IMR-90 (cell line): ENCODE results near the gene ITPR3. TPM values are rescaled to one million over a fixed set of nuclear protein-coding genes. Genes with fewer than 3 reads are reported as not detected.

Source experiments
- ATAC-seq: fragments of 200-7000 bp; cut with Tn5 transposase; 2 replicates; pipeline ENCODE4 v1.9.1; 2020; ENCODE audit warnings: low read depth, mild to moderate bottlenecking, moderate library complexity
- BruUV-seq: library from RNA; stranded (reverse); fragments of 400-500 nt; replicated peaks from 2 replicates; lab custom pipeline; 2021; lab: Mats Ljungman, UMichigan
- CTCF ChIA-PET: fragments of 300-600 bp; formaldehyde crosslinking; extraction: SDS; loops from one replicate; lab custom pipeline; 2021; ENCODE audit warnings: antibody characterized with exemption; lab: Yijun Ruan, JAX
- POLR2A ChIA-PET: fragments of 300-600 bp; sonication (Branson Sonifier 250); formaldehyde crosslinking; loops from one replicate; lab custom pipeline; 2022; ENCODE audit warnings: antibody characterized with exemption; ENCODE audit not compliant: unreplicated experiment; lab: Charles Lee
- DNase-seq: peaks from one replicate; pipeline ENCODE4 v3.0.0; 2013
- H2AFZ ChIP-seq: replicated peaks from 2 replicates; pipeline ENCODE3; 2013; ENCODE audit warnings: low read length, mild to moderate bottlenecking; ENCODE audit not compliant: poor library complexity
- H2AK5ac ChIP-seq: 2 replicates; pipeline ENCODE4 v1.6.1; 2013; ENCODE audit warnings: low read depth, low read length, inconsistent platforms
- H2AK9ac ChIP-seq: replicated peaks from 2 replicates; pipeline ENCODE3; 2013; ENCODE audit warnings: mild to moderate bottlenecking, low read depth, low read length, moderate library complexity; ENCODE audit not compliant: poor library complexity
- H2BK120ac ChIP-seq: 2 replicates; pipeline ENCODE4 v1.6.1; 2013; ENCODE audit warnings: low read depth, low read length, inconsistent platforms
- H2BK15ac ChIP-seq: 3 replicates; pipeline ENCODE4 v1.6.1; 2013; ENCODE audit warnings: low read depth, low read length, inconsistent platforms
- H2BK20ac ChIP-seq: 2 replicates; pipeline ENCODE4 v1.6.1; 2013; ENCODE audit warnings: low read depth, mild to moderate bottlenecking, inconsistent platforms, low read length, moderate library complexity
- H2BK5ac ChIP-seq: 2 replicates; pipeline ENCODE4 v1.6.1; 2013; ENCODE audit warnings: mild to moderate bottlenecking, low read depth, low read length, inconsistent platforms; ENCODE audit not compliant: poor library complexity, severe bottlenecking
- H3K14ac ChIP-seq: replicated peaks from 2 replicates; pipeline ENCODE4 v1.6.1; 2013; ENCODE audit warnings: low read depth, low read length, inconsistent platforms
- H3K18ac ChIP-seq: 2 replicates; pipeline ENCODE4 v1.6.1; 2013; ENCODE audit warnings: low read depth, low read length, control low read depth
- H3K23ac ChIP-seq: 2 replicates; pipeline ENCODE4 v1.6.1; 2013; ENCODE audit warnings: low read depth, low read length, inconsistent platforms
- H3K27ac ChIP-seq: 2 replicates; pipeline ENCODE4 v1.5.1; 2013; ENCODE audit warnings: mild to moderate bottlenecking, control low read depth, low read length; ENCODE audit not compliant: insufficient read depth
- H3K27me3 ChIP-seq: 2 replicates; pipeline ENCODE4 v1.6.1; 2013; ENCODE audit warnings: low read length; ENCODE audit not compliant: control insufficient read depth, insufficient read depth
- H3K36me3 ChIP-seq: 2 replicates; pipeline ENCODE4 v1.6.1; 2013; ENCODE audit warnings: low read length, mixed read lengths; ENCODE audit not compliant: control insufficient read depth, insufficient read depth
- H3K4ac ChIP-seq: 2 replicates; pipeline ENCODE4 v1.6.1; 2013; ENCODE audit warnings: low read depth, low read length, inconsistent platforms
- H3K4me1 ChIP-seq: 2 replicates; pipeline ENCODE4 v1.6.1; 2013; ENCODE audit warnings: low read length, mixed read lengths; ENCODE audit not compliant: control insufficient read depth, insufficient read depth
- H3K4me2 ChIP-seq: 2 replicates; pipeline ENCODE4 v1.6.1; 2013; ENCODE audit warnings: low read depth, mild to moderate bottlenecking, control low read depth, low read length, moderate library complexity
- H3K4me3 ChIP-seq: 2 replicates; pipeline ENCODE4 v1.5.1; 2013; ENCODE audit warnings: low read depth, mild to moderate bottlenecking, control low read depth, low read length, moderate library complexity; ENCODE audit not compliant: insufficient read depth
- H3K56ac ChIP-seq: 2 replicates; pipeline ENCODE4 v1.6.1; 2013; ENCODE audit warnings: low read length, inconsistent platforms; ENCODE audit not compliant: insufficient read depth; ENCODE audit errors: extremely low read depth
- H3K79me1 ChIP-seq, 2 experiments: 2 replicates each; pipeline ENCODE4 v1.6.1; 2013; ENCODE audit warnings: low read length in 2 of 2, inconsistent platforms in 1 of 2, low read depth in 1 of 2
- H3K9ac ChIP-seq: 2 replicates; pipeline ENCODE4 v1.6.1; 2013; ENCODE audit warnings: low read depth, low read length, control low read depth
- H3K9me1 ChIP-seq: 2 replicates; pipeline ENCODE4 v1.6.1; 2013; ENCODE audit warnings: low read length, inconsistent platforms; ENCODE audit not compliant: insufficient read depth
- H3K9me3 ChIP-seq: 2 replicates; pipeline ENCODE4 v1.6.1; 2013; ENCODE audit warnings: low read length; ENCODE audit not compliant: control insufficient read depth, insufficient read depth
- H4K20me1 ChIP-seq: 2 replicates; pipeline ENCODE4 v1.6.1; 2013; ENCODE audit warnings: low read length, inconsistent platforms; ENCODE audit not compliant: insufficient read depth
- H4K5ac ChIP-seq: 2 replicates; pipeline ENCODE4 v1.6.1; 2013; ENCODE audit warnings: mild to moderate bottlenecking, low read depth, low read length, control low read depth
- H4K8ac ChIP-seq, 2 experiments: 2 replicates each; pipeline ENCODE4 v1.6.1; 2013; ENCODE audit warnings: low read depth in 2 of 2, low read length in 2 of 2, control low read depth in 1 of 2, inconsistent platforms in 1 of 2
- H4K91ac ChIP-seq: 2 replicates; pipeline ENCODE4 v1.6.1; 2013; ENCODE audit warnings: low read depth, low read length, inconsistent platforms; ENCODE audit not compliant: insufficient read depth
- BHLHE40 ChIP-seq: fragments of 150-350 bp; IDR thresholded peaks from 2 replicates; pipeline ENCODE4 v1.6.1; 2016; ENCODE audit warnings: mild to moderate bottlenecking, low read depth, low read length
- CEBPB ChIP-seq: IDR thresholded peaks from 2 replicates; pipeline ENCODE4 v1.6.1; 2012; ENCODE audit warnings: low read depth, low read length, improper control_type of control experiment
- FOS ChIP-seq: fragments of 150-350 bp; IDR thresholded peaks from 2 replicates; pipeline ENCODE4 v1.6.1; 2016; ENCODE audit warnings: low read depth, low read length
- WGBS, 2 experiments: methylation state at CpG; one replicate each; pipeline versions ENCODE4 v1.1.5 to v1.1.7; 2013; ENCODE audit warnings: missing lambda C conversion rate in 2 of 2; ENCODE audit not compliant: insufficient read length in 1 of 2; ENCODE audit errors: extremely low coverage in 2 of 2; 5-methylcytosine and 5-hydroxymethylcytosine counted together
- dilution Hi-C: fragments of 300-500 bp; cut with HindIII; formaldehyde crosslinking; loops from one replicate; pipeline ENCODE4 v1.14.3; 2018; ENCODE audit warnings: low sequenced_read_pairs; ENCODE audit not compliant: unreplicated experiment
- in situ Hi-C: fragments of 300-500 bp; cut with MboI; formaldehyde crosslinking; loops from 3 replicates; pipeline ENCODE4 v1.14.3; 2019; ENCODE audit warnings: low sequenced_read_pairs, inconsistent platforms, mixed read lengths
- intact Hi-C: fragments of 100-400 bp; cut with micrococcal nuclease; formaldehyde crosslinking; loops from 2 replicates; pipeline ENCODE4 v1.10.0; 2022
- polyA plus RNA-seq, 3 experiments: library from polyadenylated mRNA; depleted of rRNA; stranded (reverse); fragments of >200 nt; gene quantifications; 2 replicates each; pipeline ENCODE4 v1.2.3, GENCODE V29; 2012; ENCODE audit warnings: low replicate concordance in 1 of 3
- total RNA-seq: library from RNA; depleted of rRNA; stranded (reverse); fragments of >200 nt; gene quantifications from 2 replicates; pipeline ENCODE4 v1.2.3, GENCODE V29; 2012

Gene ITPR3
- total and polyA plus RNA-seq, 2 of the 4 experiments (the other 2 are of a cell fraction), result 1.6 to 3.7 TPM

DNA sequence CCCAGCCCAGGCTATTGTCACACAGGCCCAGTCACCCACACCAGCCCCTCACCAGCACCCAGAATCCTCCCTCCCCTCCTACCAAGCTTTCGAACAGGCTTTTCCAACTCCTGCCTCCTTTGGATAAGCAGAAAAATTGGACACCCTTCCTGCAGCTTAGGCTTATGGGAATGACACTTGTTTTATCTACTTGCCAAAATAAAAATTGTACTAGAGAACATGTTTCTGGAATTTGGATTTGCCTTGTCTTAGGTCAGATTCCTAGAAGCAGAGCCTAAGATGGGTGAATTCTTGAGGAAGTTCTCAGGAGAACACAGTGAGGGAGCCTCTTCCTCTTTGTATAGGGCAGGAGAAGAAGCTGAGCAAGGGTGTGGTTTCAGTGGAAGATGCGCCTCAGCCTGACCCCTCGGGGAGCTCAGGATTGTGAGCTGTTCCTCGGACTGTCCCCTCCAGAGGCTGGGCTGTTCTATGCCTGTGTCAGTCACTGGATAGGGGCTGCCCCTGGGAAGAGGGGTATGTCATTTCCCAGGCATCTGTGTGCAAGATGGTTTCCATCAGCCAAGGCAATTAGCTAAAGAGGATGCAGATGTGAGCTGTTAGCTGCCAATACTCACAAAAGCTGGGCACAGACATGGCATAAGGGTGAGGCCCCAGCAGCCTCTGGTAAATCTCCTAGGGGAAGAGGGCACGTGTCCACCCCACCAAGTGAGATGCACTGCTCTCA, 33.9 kb downstream of the ITPR3 start (continued):
- no peak for TF ChIP-seq FOS

DNA sequence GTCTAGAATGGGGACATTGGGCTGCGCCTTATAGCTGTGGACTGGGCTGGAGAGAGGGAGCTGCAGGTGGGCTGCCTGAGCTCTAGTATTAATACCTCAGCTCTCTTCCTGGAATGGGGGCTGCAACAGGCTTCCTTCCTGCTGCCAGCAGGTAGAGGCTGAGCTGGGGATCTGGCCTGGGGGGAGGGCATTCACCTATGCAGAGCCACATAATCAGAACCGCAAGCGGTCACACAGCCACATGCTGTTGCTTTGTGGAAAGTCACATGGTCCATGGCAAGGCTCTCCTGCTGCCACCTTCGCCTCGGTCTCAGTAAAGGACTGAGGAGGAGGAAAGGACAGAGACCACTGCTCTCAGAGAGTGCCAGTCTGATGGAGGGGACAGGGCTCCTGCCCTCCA, 35.7 kb downstream of the ITPR3 start:
- Histone ChIP-seq H3K36me3 (no peaks in the 10 kb centered on the region), H2AK9ac (no peak overlapping the region), H3K9me1 (peaks cover 4% of the 10 kb centered on the region; the same call in 1 of the 2 replicates), H3K9me3 (no peaks in the 10 kb centered on the region), H2BK5ac (no peak overlapping the region), H3K27ac (no peak overlapping the region), H3K27me3 (no peaks in the 10 kb centered on the region), H3K79me1 (no peaks in the 10 kb centered on the region), H4K8ac (no peak overlapping the region), H3K18ac (no peak overlapping the region), H3K23ac (no peak overlapping the region), H3K56ac (no peak overlapping the region), H3K14ac (no peak overlapping the region), H3K4ac (no peak overlapping the region), H3K4me1 (no peaks in the 10 kb centered on the region), H4K20me1 (no peaks in the 10 kb centered on the region), H3K4me2 (no peak overlapping the region), H2BK120ac (no peak overlapping the region), H2AFZ (no peak overlapping the region), H2BK15ac (no peak overlapping the region), H3K4me3 (no peak overlapping the region), H4K91ac (no peak overlapping the region), H3K9ac (no peak overlapping the region), H2AK5ac (no peak overlapping the region), H4K5ac (no peak overlapping the region), H2BK20ac (no peak overlapping the region)
- ChIA-PET CTCF (no interaction called here), POLR2A (interaction anchor here (0.6 kb wide), 1 partner anchor 231 kb away, joined by 19 read pairs; no protein-coding TSS in a partner anchor)
- BruUV-seq, result no TSS peak
- TF ChIP-seq CEBPB, result no peak
- TF ChIP-seq BHLHE40, result no peak
- DNase-seq, result no peak
- 100% methylated on average over 2 of the region's 5 CpGs; no CpG with 5 or more reads in 1 of the 2 experiments for WGBS, 2 experiments
- dilution Hi-C loops (no loop called here), intact Hi-C loops (no loop called here), in situ Hi-C loops (no loop called here)
- no peak for ATAC-seq
